ENCODE measurements around the gene DPF3.

The DPF3 gene

GRCh38 chr14:72839753-72840607 lies 53.9 kb downstream of the DPF3 start:
- TF ChIP-seq CTCF (IDR thresholded peaks at IDR 0.05; ENCODE audit: low read depth, low read length, missing control alignments), result no peak
- in situ Hi-C loops (cut with HindIII; ENCODE audit: low sequenced_read_pairs), result no loop called here
- H3K4me3 ChIP-seq (ENCODE audit: low read depth, low read length), result no peak overlapping the region
- no peak for DNase-seq (ENCODE audit: low read depth)

GRCh38 chr14:72839351-72839750 lies 54.5 kb downstream of the DPF3 start:
- no peak overlapping the region for H3K4me3 ChIP-seq (ENCODE audit: low read depth, low read length)
- in situ Hi-C loops (cut with HindIII; ENCODE audit: low sequenced_read_pairs), result no loop called here
- DNase-seq (ENCODE audit: low read depth), result no peak
- no peak for TF ChIP-seq CTCF (IDR thresholded peaks at IDR 0.05; ENCODE audit: low read depth, low read length, missing control alignments)

GRCh38 chr14:72836085-72836484 lies 57.8 kb downstream of the DPF3 start:
- no peak for TF ChIP-seq CTCF (IDR thresholded peaks at IDR 0.05; ENCODE audit: low read depth, low read length, missing control alignments)
- H3K4me3 ChIP-seq (ENCODE audit: low read depth, low read length), result no peak overlapping the region
- no peak for DNase-seq (ENCODE audit: low read depth)
- in situ Hi-C loops (cut with HindIII; ENCODE audit: low sequenced_read_pairs), result no loop called here

GRCh38 chr14:72833174-72833573 lies 60.7 kb downstream of the DPF3 start:
- DNase-seq (ENCODE audit: low read depth), result no peak
- TF ChIP-seq CTCF (IDR thresholded peaks at IDR 0.05; ENCODE audit: low read depth, low read length, missing control alignments), result no peak
- H3K4me3 ChIP-seq (ENCODE audit: low read depth, low read length), result no peak overlapping the region
- in situ Hi-C loops (cut with HindIII; ENCODE audit: low sequenced_read_pairs), result no loop called here

- TF ChIP-seq CTCF (IDR thresholded peaks at IDR 0.05; ENCODE audit: low read depth, low read length, missing control alignments), result no peak
- in situ Hi-C loops (cut with HindIII; ENCODE audit: low sequenced_read_pairs), result no loop called here
- H3K4me3 ChIP-seq (ENCODE audit: low read depth, low read length), result no peak overlapping the region
- no peak for DNase-seq (ENCODE audit: low read depth)
These were observed 62.9 kb downstream of the DPF3 start for GRCh38 chr14:72830786-72831594.

- in situ Hi-C loops (cut with HindIII; ENCODE audit: low sequenced_read_pairs), result no loop called here
- no peak overlapping the region for H3K4me3 ChIP-seq (ENCODE audit: low read depth, low read length)
- TF ChIP-seq CTCF (IDR thresholded peaks at IDR 0.05; ENCODE audit: low read depth, low read length, missing control alignments), result no peak
- DNase-seq (ENCODE audit: low read depth), result no peak
These were observed 63.5 kb downstream of the DPF3 start for GRCh38 chr14:72830356-72830755.
